Endodermal cell (in vitro differentiated cells): ENCODE measurements around the gene BCL7A. TPM values are rescaled to one million over a fixed set of nuclear protein-coding genes. Genes with fewer than 3 reads are reported as not detected.
A peak's percentile ranks its signal among the peaks of the same experiment; 100 is the strongest.

Source experiments
- DNase-seq: peaks from one replicate; pipeline ENCODE4 v3.0.0-alpha.2; 2017
- H3K27ac ChIP-seq: 2 replicates; pipeline ENCODE4 v1.5.1; 2013; ENCODE audit warnings: mild to moderate bottlenecking, low read depth, low read length, moderate library complexity
- H3K27me3 ChIP-seq: 2 replicates; pipeline ENCODE4 v1.6.1; 2013; ENCODE audit warnings: mild to moderate bottlenecking, low read length, moderate library complexity; ENCODE audit not compliant: insufficient read depth, control insufficient read depth, poor library complexity, severe bottlenecking
- H3K36me3 ChIP-seq: 2 replicates; pipeline ENCODE4 v1.7.0; 2013; ENCODE audit warnings: mild to moderate bottlenecking, low read length, moderate library complexity; ENCODE audit not compliant: control insufficient read depth, insufficient read depth
- H3K4me1 ChIP-seq: one replicate; pipeline ENCODE4 v1.7.0; 2013; ENCODE audit warnings: low read length; ENCODE audit not compliant: control insufficient read depth, insufficient read depth
- H3K4me3 ChIP-seq: 2 replicates; pipeline ENCODE4 v1.5.1; 2013; ENCODE audit warnings: mild to moderate bottlenecking, low read length, moderate library complexity
- H3K9ac ChIP-seq: 2 replicates; pipeline ENCODE4 v1.6.1; 2013; ENCODE audit warnings: mild to moderate bottlenecking, low read length, moderate library complexity; ENCODE audit not compliant: poor library complexity, severe bottlenecking; ENCODE audit errors: extremely low read depth
- H3K9me3 ChIP-seq: 2 replicates; pipeline ENCODE4 v1.6.1; 2013; ENCODE audit warnings: mild to moderate bottlenecking, low read length, moderate library complexity; ENCODE audit not compliant: control insufficient read depth
- H3K27ac Mint-ChIP-seq: 2 replicates; pipeline ENCODE4 v1.8.0; 2020; ENCODE audit warnings: mixed read lengths
- H3K27me3 Mint-ChIP-seq: 2 replicates; pipeline ENCODE4 v1.8.0; 2021; ENCODE audit warnings: mild to moderate bottlenecking, mixed read lengths; ENCODE audit not compliant: insufficient read depth
- H3K36me3 Mint-ChIP-seq: 2 replicates; pipeline ENCODE4 v1.8.0; 2020; ENCODE audit warnings: low read depth, mixed read lengths
- H3K4me1 Mint-ChIP-seq: 2 replicates; pipeline ENCODE4 v1.8.0; 2020; ENCODE audit warnings: mixed read lengths
- H3K4me3 Mint-ChIP-seq: 2 replicates; pipeline ENCODE4 v1.8.0; 2020; ENCODE audit warnings: mild to moderate bottlenecking, moderate library complexity, mixed read lengths
- H3K9me3 Mint-ChIP-seq: 2 replicates; pipeline ENCODE4 v1.8.0; 2020; ENCODE audit warnings: mild to moderate bottlenecking, mixed read lengths
- WGBS, 2 experiments: methylation state at CpG; one replicate each; pipeline versions ENCODE4 v1.1.5 to v1.1.7; 2013; ENCODE audit warnings: missing lambda C conversion rate in 2 of 2, mixed read lengths in 1 of 2; ENCODE audit not compliant: insufficient coverage in 1 of 2, insufficient read length in 1 of 2; 5-methylcytosine and 5-hydroxymethylcytosine counted together
- total RNA-seq, 2 donors: library from RNA; stranded (reverse); fragmentation: NEBNext Ultra II Directional in 1 of 2; extraction: Animal tissue kit (Norgen Biotek cat#: 25700) in 1 of 2; gene quantifications; 2 replicates in 1 of 2; 3 replicates in 1 of 2; pipeline ENCODE4 v1.2.1, GENCODE V29; 2021
- TF ChIP-seq, protein P1 (sequence below): fragments of 200-600 bp; sonication (generic); conservative IDR thresholded peaks from 2 replicates; pipeline ENCODE4 v1.5.0; 2021; ENCODE audit warnings: antibody characterized with exemption, mild to moderate bottlenecking

The BCL7A gene
- total RNA-seq, 2 donors from 2014 or later = 22.3 to 28.9 TPM

DNA sequence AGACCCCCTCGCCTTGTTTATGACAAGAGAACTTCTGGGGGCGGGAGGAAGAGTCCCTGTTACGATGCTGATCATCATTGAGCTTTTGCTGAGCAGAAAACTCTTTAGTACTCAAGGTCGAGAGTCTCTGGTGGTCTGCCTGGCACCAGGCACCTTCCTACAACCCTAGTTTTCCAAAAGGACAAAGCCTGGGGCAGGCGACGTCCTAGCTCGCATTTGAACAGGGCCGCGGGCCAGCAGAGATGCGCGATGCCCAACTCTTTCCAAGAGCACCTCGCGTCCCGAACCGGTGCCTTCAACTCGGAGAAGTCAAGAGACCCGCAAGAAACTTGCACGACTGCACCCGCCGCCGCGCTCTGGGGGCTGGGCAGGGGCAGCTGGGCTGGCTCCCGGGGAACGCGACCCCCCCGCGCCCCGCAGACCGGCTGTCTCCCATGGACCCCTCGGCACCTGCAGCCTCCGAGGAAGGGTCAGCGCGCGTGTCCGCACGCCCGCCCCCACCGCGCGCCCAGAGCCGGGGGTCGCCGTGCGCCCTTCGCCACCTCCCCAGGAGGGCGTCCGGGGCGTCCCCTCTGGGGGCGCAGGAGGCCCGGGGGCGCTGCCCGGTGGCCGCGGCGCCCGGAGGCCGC lies 377 bp upstream of the BCL7A start:
- TF ChIP-seq, protein P1, sequence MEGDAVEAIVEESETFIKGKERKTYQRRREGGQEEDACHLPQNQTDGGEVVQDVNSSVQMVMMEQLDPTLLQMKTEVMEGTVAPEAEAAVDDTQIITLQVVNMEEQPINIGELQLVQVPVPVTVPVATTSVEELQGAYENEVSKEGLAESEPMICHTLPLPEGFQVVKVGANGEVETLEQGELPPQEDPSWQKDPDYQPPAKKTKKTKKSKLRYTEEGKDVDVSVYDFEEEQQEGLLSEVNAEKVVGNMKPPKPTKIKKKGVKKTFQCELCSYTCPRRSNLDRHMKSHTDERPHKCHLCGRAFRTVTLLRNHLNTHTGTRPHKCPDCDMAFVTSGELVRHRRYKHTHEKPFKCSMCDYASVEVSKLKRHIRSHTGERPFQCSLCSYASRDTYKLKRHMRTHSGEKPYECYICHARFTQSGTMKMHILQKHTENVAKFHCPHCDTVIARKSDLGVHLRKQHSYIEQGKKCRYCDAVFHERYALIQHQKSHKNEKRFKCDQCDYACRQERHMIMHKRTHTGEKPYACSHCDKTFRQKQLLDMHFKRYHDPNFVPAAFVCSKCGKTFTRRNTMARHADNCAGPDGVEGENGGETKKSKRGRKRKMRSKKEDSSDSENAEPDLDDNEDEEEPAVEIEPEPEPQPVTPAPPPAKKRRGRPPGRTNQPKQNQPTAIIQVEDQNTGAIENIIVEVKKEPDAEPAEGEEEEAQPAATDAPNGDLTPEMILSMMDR = no peak
- no peak overlapping the region for H3K27ac ChIP-seq
- Mint-ChIP-seq H3K9me3 (peaks cover 4% of the 10 kb centered on the region), H3K27me3 (peaks cover 27% of the 10 kb centered on the region), H3K4me3 (peak overlapping the region; percentile 79), H3K27ac (no peak overlapping the region), H3K36me3 (no peaks in the 10 kb centered on the region), H3K4me1 (peaks cover 5% of the 10 kb centered on the region)
- peaks cover 4% of the 10 kb centered on the region for H3K4me1 ChIP-seq
- H3K4me3 ChIP-seq = peak overlapping the region; percentile 82
- H3K27me3 ChIP-seq = peaks cover 18% of the 10 kb centered on the region
- DNase-seq = peak; percentile 85
- H3K9ac ChIP-seq = no peak overlapping the region
- no peaks in the 10 kb centered on the region for H3K9me3 ChIP-seq
- WGBS, 2 experiments = 2 to 10% methylated on average over 13 to 57 of the region's 57 CpGs
- no peaks in the 10 kb centered on the region for H3K36me3 ChIP-seq

DNA sequence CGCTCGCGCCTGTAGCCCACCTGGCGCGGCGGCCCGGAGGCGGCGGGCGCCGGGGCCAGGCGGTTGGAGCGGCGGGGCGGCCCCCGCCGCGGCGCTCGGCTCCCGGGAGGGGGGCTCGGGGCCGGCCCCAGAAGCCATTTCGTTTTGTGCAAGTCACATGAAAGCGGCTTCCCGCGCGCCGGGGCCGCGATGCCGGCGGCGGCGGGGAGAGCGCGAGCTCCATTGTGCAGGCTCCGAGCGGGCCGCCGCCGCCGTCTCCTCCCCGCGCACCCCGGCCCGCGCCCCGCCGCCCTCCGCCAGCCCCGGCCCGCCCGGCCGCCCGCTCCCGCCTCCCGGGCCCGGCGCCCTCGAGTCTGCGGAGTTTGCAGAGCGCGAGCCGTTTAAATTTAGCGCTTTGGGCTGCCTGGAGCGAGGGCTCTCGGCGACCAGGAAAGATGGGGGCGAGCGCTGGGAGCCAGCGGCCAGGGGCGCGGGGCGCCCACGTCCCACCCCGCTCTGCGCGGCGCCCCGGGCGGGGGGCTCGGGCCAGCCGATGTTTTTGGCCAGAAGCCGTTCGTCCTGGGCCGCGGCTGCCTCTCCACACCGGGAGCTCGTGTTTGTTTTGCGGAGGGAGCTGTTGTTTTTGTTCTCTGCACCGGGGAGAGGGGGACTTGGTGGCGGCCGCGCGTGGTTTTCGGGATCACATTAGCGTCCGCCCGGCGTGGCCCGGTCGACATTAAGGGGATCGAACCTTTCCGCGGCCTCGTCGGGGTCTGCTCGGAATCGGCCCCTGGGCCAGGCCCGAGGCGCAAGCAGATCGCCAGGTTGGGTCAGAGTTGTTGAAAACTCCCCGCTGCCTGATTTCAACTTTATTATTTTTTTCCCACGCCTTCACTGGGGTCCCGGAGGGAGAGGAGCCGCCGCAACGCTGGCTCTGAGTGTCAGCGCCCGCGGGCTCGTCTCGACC lies 982 bp downstream of the BCL7A start:
- H3K27ac ChIP-seq = peak overlapping the region; percentile 83
- WGBS, 2 experiments = 0 to 1% methylated on average over 47 to 124 of the region's 124 CpGs
- peaks cover 18% of the 10 kb centered on the region for H3K27me3 ChIP-seq
- no peaks in the 10 kb centered on the region for H3K9me3 ChIP-seq
- Mint-ChIP-seq H3K27me3 (peaks cover 27% of the 10 kb centered on the region), H3K27ac (peak overlapping the region; percentile 84), H3K36me3 (no peaks in the 10 kb centered on the region), H3K4me3 (peak overlapping the region; percentile 79), H3K9me3 (no peaks in the 10 kb centered on the region), H3K4me1 (peaks cover 5% of the 10 kb centered on the region)
- peak overlapping the region; percentile 66 for H3K9ac ChIP-seq
- H3K4me1 ChIP-seq = peaks cover 4% of the 10 kb centered on the region
- TF ChIP-seq, protein P1 = no peak
- DNase-seq = peak; percentile 82
- H3K4me3 ChIP-seq = peak overlapping the region; percentile 86
- no peaks in the 10 kb centered on the region for H3K36me3 ChIP-seq

GRCh38 chr12:122023339-122024131 lies 1.9 kb downstream of the BCL7A start:
- Mint-ChIP-seq H3K9me3 (no peaks in the 10 kb centered on the region), H3K4me1 (peaks cover 5% of the 10 kb centered on the region), H3K4me3 (peak overlapping the region; percentile 79), H3K27me3 (peaks cover 26% of the 10 kb centered on the region), H3K27ac (peak overlapping the region; percentile 84), H3K36me3 (no peaks in the 10 kb centered on the region)
- peak; percentile 85 for DNase-seq
- 11 to 27% methylated on average over 20 to 43 of the region's 43 CpGs for WGBS, 2 experiments
- H3K9me3 ChIP-seq = no peaks in the 10 kb centered on the region
- H3K4me1 ChIP-seq = peaks cover 4% of the 10 kb centered on the region
- TF ChIP-seq, protein P1 = no peak
- H3K9ac ChIP-seq = peak overlapping the region; percentile 66
- peak overlapping the region; percentile 86 for H3K4me3 ChIP-seq
- peak overlapping the region; percentile 83 for H3K27ac ChIP-seq
- no peaks in the 10 kb centered on the region for H3K36me3 ChIP-seq
- H3K27me3 ChIP-seq = peaks cover 18% of the 10 kb centered on the region
